HEK293 (cell line): ENCODE measurements around the gene PHACTR1.

ENCODE experiments used
- CTCF ChIA-PET: fragments of 350-600 bp; formaldehyde crosslinking; extraction: SDS; loops from one replicate; lab custom pipeline; 2021; ENCODE audit warnings: antibody characterized with exemption; lab: Yijun Ruan, JAX
- POLR2A ChIA-PET: fragments of 300-600 bp; formaldehyde crosslinking; extraction: SDS; loops from one replicate; lab custom pipeline; 2020; ENCODE audit warnings: antibody characterized with exemption, inconsistent platforms; lab: Yijun Ruan, JAX
- H3K27ac ChIP-seq: fragments of 200-500 bp; sonication (Bioruptor generic); 2 replicates; pipeline ENCODE4 v1.5.1; 2014; ENCODE audit warnings: low read depth, low read length, control low read depth, inconsistent platforms; ENCODE audit errors: extremely low read depth
- H3K36me3 ChIP-seq, 2 experiments: fragments of 200-500 bp in 1 of 2; sonication (Bioruptor generic) in 1 of 2; 1 replicate in 1 of 2; 2 replicates in 1 of 2; pipeline ENCODE4 v1.5.1; 2014 to 2017; ENCODE audit warnings: inconsistent platforms in 2 of 2, low read length in 2 of 2; ENCODE audit not compliant: control insufficient read depth in 2 of 2, insufficient read depth in 1 of 2
- H3K4me1 ChIP-seq: fragments of 200-500 bp; sonication (Bioruptor generic); 2 replicates; pipeline ENCODE4 v1.5.1; 2014; ENCODE audit warnings: mild to moderate bottlenecking, low read length, inconsistent platforms; ENCODE audit not compliant: control insufficient read depth, insufficient read depth
- H3K4me3 ChIP-seq: 2 replicates; pipeline ENCODE4 v1.5.1; 2011; ENCODE audit warnings: low read depth, mild to moderate bottlenecking, control low read depth, low read length, moderate library complexity
- H3K9me3 ChIP-seq: fragments of 200-500 bp; sonication (Bioruptor generic); 2 replicates; pipeline ENCODE4 v1.5.1; 2014; ENCODE audit warnings: low read depth, low read length, inconsistent platforms; ENCODE audit not compliant: control insufficient read depth, insufficient read depth
- GLIS1 ChIP-seq: fragments of 450-650 bp; formaldehyde crosslinking; IDR thresholded peaks from 2 replicates; pipeline ENCODE4 v1.5.1; 2016; ENCODE audit warnings: missing biosample characterization, missing genetic modification characterization
- SCRT1 ChIP-seq: fragments of 450-650 bp; formaldehyde crosslinking; IDR thresholded peaks from 2 replicates; pipeline ENCODE4 v1.5.1; 2016; ENCODE audit warnings: missing biosample characterization, missing genetic modification characterization, borderline replicate concordance
- ZBTB1 ChIP-seq: fragments of 450-650 bp; formaldehyde crosslinking; IDR thresholded peaks from 2 replicates; pipeline ENCODE4 v1.5.1; 2016; ENCODE audit warnings: missing biosample characterization, missing genetic modification characterization
- ZBTB48 ChIP-seq: fragments of 450-650 bp; formaldehyde crosslinking; IDR thresholded peaks from 2 replicates; pipeline ENCODE4 v1.5.1; 2016; ENCODE audit warnings: missing biosample characterization, missing genetic modification characterization
- ZEB2 ChIP-seq: fragments of 450-650 bp; formaldehyde crosslinking; IDR thresholded peaks from 2 replicates; pipeline ENCODE4 v1.5.1; 2016; ENCODE audit warnings: missing biosample characterization, missing genetic modification characterization
- ZNF114 ChIP-seq: fragments of 450-650 bp; formaldehyde crosslinking; IDR thresholded peaks from 2 replicates; pipeline ENCODE4 v1.5.0; 2017; ENCODE audit warnings: missing biosample characterization, missing genetic modification characterization
- ZNF239 ChIP-seq: fragments of 450-650 bp; formaldehyde crosslinking; IDR thresholded peaks from 2 replicates; pipeline ENCODE4 v1.5.1; 2016; ENCODE audit warnings: missing biosample characterization, missing genetic modification characterization
- ZNF311 ChIP-seq: fragments of 450-650 bp; formaldehyde crosslinking; IDR thresholded peaks from 2 replicates; pipeline ENCODE4 v1.5.1; 2017; ENCODE audit warnings: missing biosample characterization, missing genetic modification characterization, borderline replicate concordance
- ZNF350 ChIP-seq: fragments of 450-650 bp; formaldehyde crosslinking; IDR thresholded peaks from 2 replicates; pipeline ENCODE4 v1.5.0; 2017; ENCODE audit warnings: missing biosample characterization, mild to moderate bottlenecking, missing genetic modification characterization
- ZNF548 ChIP-seq: fragments of 450-650 bp; formaldehyde crosslinking; IDR thresholded peaks from 2 replicates; pipeline ENCODE4 v1.5.1; 2016; ENCODE audit warnings: missing biosample characterization, missing genetic modification characterization
- ZNF558 ChIP-seq: fragments of 450-650 bp; formaldehyde crosslinking; IDR thresholded peaks from 2 replicates; pipeline ENCODE4 v1.5.1; 2016; ENCODE audit warnings: missing biosample characterization, missing genetic modification characterization
- TF ChIP-seq, protein P1 (sequence below): fragments of 450-650 bp; formaldehyde crosslinking; IDR thresholded peaks from 2 replicates; pipeline ENCODE4; 2016; ENCODE audit warnings: missing biosample characterization, missing genetic modification characterization
- TF ChIP-seq, protein P2 (sequence below): fragments of 450-650 bp; formaldehyde crosslinking; IDR thresholded peaks from 2 replicates; pipeline ENCODE4 v1.5.1; 2016; ENCODE audit warnings: missing biosample characterization, missing genetic modification characterization
- TF ChIP-seq, protein P3 (sequence below): fragments of 450-650 bp; formaldehyde crosslinking; IDR thresholded peaks from 2 replicates; pipeline ENCODE4 v1.5.1; 2016; ENCODE audit warnings: missing biosample characterization, missing genetic modification characterization
- TF ChIP-seq, protein P4 (sequence below): sonication (generic); formaldehyde crosslinking; IDR thresholded peaks from 2 replicates; pipeline ENCODE4 v1.8.1; 2022; ENCODE audit warnings: mild to moderate bottlenecking, moderate library complexity, missing genetic modification reagents
- TF ChIP-seq, protein P5 (sequence below): fragments of 450-650 bp; formaldehyde crosslinking; IDR thresholded peaks from 2 replicates; pipeline ENCODE4 v1.5.1; 2017; ENCODE audit warnings: missing biosample characterization, missing genetic modification characterization
- TF ChIP-seq, protein P6 (sequence below): fragments of 450-650 bp; formaldehyde crosslinking; IDR thresholded peaks from 2 replicates; pipeline ENCODE4 v1.5.1; 2016; ENCODE audit warnings: missing biosample characterization, missing genetic modification characterization
- TF ChIP-seq, protein P7 (sequence below): fragments of 450-650 bp; formaldehyde crosslinking; IDR thresholded peaks from 2 replicates; pipeline ENCODE4 v1.5.1; 2016; ENCODE audit warnings: missing biosample characterization, missing genetic modification characterization
- TF ChIP-seq, protein P8 (sequence below): fragments of 450-650 bp; formaldehyde crosslinking; IDR thresholded peaks from 2 replicates; pipeline ENCODE4 v1.5.1; 2017; ENCODE audit warnings: missing biosample characterization, missing genetic modification characterization

PHACTR1 gene

DNA sequence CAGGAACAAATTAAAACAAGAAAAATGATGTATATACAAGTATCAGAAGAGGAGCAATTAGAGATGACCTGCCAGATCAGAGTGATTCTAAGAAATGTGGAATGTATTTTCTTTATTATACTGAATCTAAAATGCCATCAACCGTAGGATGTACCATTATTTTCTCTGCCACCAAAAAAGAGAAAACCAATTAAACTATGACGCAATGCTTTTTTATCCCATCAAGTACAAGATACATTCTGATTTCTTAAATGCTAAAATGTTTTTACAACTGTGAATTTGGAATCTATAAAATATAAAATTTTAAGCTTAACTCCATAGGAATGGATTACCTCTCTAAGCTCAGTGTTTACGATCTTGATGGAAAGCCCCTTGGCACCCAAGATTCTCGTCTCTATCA lies 85.9 kb downstream of the PHACTR1 start (continued):
- TF ChIP-seq, protein P1, sequence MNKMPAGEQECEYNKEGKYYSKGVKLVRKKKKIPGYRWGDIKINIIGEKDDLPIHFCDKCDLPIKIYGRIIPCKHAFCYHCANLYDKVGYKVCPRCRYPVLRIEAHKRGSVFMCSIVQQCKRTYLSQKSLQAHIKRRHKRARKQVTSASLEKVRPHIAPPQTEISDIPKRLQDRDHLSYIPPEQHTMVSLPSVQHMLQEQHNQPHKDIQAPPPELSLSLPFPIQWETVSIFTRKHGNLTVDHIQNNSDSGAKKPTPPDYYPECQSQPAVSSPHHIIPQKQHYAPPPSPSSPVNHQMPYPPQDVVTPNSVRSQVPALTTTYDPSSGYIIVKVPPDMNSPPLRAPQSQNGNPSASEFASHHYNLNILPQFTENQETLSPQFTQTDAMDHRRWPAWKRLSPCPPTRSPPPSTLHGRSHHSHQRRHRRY, result no peak
- TF ChIP-seq, protein P2, sequence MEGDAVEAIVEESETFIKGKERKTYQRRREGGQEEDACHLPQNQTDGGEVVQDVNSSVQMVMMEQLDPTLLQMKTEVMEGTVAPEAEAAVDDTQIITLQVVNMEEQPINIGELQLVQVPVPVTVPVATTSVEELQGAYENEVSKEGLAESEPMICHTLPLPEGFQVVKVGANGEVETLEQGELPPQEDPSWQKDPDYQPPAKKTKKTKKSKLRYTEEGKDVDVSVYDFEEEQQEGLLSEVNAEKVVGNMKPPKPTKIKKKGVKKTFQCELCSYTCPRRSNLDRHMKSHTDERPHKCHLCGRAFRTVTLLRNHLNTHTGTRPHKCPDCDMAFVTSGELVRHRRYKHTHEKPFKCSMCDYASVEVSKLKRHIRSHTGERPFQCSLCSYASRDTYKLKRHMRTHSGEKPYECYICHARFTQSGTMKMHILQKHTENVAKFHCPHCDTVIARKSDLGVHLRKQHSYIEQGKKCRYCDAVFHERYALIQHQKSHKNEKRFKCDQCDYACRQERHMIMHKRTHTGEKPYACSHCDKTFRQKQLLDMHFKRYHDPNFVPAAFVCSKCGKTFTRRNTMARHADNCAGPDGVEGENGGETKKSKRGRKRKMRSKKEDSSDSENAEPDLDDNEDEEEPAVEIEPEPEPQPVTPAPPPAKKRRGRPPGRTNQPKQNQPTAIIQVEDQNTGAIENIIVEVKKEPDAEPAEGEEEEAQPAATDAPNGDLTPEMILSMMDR (tag by site-specific recombination), result no peak
- TF ChIP-seq ZNF114 (tag by site-specific recombination), result no peak
- TF ChIP-seq, protein P3, sequence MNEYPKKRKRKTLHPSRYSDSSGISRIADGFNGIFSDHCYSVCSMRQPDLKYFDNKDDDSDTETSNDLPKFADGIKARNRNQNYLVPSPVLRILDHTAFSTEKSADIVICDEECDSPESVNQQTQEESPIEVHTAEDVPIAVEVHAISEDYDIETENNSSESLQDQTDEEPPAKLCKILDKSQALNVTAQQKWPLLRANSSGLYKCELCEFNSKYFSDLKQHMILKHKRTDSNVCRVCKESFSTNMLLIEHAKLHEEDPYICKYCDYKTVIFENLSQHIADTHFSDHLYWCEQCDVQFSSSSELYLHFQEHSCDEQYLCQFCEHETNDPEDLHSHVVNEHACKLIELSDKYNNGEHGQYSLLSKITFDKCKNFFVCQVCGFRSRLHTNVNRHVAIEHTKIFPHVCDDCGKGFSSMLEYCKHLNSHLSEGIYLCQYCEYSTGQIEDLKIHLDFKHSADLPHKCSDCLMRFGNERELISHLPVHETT (tag by site-specific recombination), result no peak
- TF ChIP-seq, protein P4, sequence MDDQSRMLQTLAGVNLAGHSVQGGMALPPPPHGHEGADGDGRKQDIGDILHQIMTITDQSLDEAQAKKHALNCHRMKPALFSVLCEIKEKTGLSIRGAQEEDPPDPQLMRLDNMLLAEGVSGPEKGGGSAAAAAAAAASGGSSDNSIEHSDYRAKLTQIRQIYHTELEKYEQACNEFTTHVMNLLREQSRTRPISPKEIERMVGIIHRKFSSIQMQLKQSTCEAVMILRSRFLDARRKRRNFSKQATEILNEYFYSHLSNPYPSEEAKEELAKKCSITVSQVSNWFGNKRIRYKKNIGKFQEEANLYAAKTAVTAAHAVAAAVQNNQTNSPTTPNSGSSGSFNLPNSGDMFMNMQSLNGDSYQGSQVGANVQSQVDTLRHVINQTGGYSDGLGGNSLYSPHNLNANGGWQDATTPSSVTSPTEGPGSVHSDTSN (CRISPR knock-in tag), result no peak
- TF ChIP-seq, protein P5, sequence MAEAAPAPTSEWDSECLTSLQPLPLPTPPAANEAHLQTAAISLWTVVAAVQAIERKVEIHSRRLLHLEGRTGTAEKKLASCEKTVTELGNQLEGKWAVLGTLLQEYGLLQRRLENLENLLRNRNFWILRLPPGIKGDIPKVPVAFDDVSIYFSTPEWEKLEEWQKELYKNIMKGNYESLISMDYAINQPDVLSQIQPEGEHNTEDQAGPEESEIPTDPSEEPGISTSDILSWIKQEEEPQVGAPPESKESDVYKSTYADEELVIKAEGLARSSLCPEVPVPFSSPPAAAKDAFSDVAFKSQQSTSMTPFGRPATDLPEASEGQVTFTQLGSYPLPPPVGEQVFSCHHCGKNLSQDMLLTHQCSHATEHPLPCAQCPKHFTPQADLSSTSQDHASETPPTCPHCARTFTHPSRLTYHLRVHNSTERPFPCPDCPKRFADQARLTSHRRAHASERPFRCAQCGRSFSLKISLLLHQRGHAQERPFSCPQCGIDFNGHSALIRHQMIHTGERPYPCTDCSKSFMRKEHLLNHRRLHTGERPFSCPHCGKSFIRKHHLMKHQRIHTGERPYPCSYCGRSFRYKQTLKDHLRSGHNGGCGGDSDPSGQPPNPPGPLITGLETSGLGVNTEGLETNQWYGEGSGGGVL, result no peak

DNA sequence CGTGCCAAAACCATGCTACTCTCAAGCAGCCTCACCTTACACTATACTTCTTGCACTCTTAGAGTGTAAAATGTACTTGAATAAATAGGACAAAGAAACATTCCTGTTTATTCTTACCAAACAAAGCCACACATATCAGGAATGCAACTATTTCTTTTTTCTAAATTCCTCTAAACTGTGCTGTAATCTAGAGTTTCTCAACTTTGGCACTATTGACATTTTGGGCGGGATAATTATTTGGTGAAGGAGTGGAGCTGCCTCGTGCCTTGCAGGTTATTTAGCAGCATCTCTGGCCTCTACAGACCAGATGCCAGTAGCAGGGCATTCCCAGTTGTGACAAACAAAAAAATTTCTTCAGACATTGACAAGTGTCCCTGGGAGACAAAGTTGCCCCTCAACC lies 86.9 kb downstream of the PHACTR1 start:
- no peaks in the 10 kb centered on the region for H3K36me3 ChIP-seq
- no peak overlapping the region for H3K4me3 ChIP-seq
- H3K4me1 ChIP-seq, result no peaks in the 10 kb centered on the region
- ChIA-PET CTCF (interaction anchor here (0.6 kb wide), 1 partner anchor 24 kb away, joined by 4 read pairs; no protein-coding TSS in a partner anchor), POLR2A (no interaction called here)
- no peaks in the 10 kb centered on the region for H3K9me3 ChIP-seq
- no peak for TF ChIP-seq ZEB2 (tag by site-specific recombination)
- TF ChIP-seq SCRT1, result no peak
- TF ChIP-seq ZNF548 (tag by site-specific recombination), result no peak
- H3K27ac ChIP-seq, result no peak overlapping the region

DNA sequence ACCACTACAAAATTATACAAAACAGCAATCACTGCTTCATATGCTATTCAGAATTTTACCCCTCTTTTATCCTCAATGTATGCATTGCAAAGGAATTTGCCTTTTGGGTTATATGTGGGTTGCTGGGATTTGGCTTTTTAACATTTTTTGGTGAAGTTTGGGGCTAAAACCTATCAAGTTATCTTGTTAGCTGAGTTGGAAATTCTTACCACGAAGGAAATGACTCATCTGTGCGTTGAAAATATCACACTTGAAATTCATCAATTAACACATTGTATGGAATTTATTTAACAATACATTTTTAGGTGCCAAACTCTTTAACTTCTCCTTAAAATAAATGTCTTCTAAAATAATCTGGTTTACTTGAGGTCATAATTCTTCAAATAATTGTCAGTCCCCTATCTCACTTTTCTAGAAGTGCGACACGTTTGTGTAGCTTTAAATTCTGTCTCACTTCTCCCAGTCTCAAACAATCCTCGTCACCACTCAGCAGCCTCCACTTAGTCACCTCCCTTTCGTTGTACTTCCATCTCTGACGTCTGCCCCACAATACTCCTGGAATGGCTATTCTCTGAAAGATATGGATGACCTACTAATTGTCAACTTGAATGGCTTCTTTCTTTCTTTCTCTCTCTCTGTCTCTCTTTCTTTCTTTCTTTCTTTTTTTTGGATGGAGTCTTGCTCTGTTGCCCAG lies 88.5 kb downstream of the PHACTR1 start:
- Histone ChIP-seq H3K27ac (no peak overlapping the region), H3K36me3 (no peaks in the 10 kb centered on the region), H3K4me3 (no peak overlapping the region), H3K4me1 (no peaks in the 10 kb centered on the region), H3K9me3 (no peaks in the 10 kb centered on the region)
- ChIA-PET POLR2A (interaction anchor here (0.7 kb wide), 1 partner anchor 84 kb away, joined by 3 read pairs; no protein-coding TSS in a partner anchor), CTCF (interaction anchor here (0.6 to 1.2 kb wide), 3 partner anchors 81 to 770 kb away, joined by 3 to 7 read pairs (median 6); no protein-coding TSS in a partner anchor)
- TF ChIP-seq, protein P6, sequence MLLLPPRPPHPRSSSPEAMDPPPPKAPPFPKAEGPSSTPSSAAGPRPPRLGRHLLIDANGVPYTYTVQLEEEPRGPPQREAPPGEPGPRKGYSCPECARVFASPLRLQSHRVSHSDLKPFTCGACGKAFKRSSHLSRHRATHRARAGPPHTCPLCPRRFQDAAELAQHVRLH (tag by site-specific recombination), result no peak
- TF ChIP-seq GLIS1 (tag by site-specific recombination), result no peak
- TF ChIP-seq ZBTB48, result no peak
- TF ChIP-seq ZNF239, result no peak
- no peak for TF ChIP-seq ZBTB1
- no peak for TF ChIP-seq ZNF350 (tag by site-specific recombination)
- no peak for TF ChIP-seq ZNF558
- TF ChIP-seq, protein P7, sequence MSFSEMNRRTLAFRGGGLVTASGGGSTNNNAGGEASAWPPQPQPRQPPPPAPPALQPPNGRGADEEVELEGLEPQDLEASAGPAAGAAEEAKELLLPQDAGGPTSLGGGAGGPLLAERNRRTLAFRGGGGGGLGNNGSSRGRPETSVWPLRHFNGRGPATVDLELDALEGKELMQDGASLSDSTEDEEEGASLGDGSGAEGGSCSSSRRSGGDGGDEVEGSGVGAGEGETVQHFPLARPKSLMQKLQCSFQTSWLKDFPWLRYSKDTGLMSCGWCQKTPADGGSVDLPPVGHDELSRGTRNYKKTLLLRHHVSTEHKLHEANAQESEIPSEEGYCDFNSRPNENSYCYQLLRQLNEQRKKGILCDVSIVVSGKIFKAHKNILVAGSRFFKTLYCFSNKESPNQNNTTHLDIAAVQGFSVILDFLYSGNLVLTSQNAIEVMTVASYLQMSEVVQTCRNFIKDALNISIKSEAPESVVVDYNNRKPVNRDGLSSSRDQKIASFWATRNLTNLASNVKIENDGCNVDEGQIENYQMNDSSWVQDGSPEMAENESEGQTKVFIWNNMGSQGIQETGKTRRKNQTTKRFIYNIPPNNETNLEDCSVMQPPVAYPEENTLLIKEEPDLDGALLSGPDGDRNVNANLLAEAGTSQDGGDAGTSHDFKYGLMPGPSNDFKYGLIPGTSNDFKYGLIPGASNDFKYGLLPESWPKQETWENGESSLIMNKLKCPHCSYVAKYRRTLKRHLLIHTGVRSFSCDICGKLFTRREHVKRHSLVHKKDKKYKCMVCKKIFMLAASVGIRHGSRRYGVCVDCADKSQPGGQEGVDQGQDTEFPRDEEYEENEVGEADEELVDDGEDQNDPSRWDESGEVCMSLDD (tag by site-specific recombination), result no peak
- no peak for TF ChIP-seq ZNF311 (tag by site-specific recombination)
- TF ChIP-seq, protein P8, sequence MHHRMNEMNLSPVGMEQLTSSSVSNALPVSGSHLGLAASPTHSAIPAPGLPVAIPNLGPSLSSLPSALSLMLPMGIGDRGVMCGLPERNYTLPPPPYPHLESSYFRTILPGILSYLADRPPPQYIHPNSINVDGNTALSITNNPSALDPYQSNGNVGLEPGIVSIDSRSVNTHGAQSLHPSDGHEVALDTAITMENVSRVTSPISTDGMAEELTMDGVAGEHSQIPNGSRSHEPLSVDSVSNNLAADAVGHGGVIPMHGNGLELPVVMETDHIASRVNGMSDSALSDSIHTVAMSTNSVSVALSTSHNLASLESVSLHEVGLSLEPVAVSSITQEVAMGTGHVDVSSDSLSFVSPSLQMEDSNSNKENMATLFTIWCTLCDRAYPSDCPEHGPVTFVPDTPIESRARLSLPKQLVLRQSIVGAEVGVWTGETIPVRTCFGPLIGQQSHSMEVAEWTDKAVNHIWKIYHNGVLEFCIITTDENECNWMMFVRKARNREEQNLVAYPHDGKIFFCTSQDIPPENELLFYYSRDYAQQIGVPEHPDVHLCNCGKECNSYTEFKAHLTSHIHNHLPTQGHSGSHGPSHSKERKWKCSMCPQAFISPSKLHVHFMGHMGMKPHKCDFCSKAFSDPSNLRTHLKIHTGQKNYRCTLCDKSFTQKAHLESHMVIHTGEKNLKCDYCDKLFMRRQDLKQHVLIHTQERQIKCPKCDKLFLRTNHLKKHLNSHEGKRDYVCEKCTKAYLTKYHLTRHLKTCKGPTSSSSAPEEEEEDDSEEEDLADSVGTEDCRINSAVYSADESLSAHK, result no peak
